Calu3 (cell line): ENCODE measurements around the gene CD34. TPM values are rescaled to one million over a fixed set of nuclear protein-coding genes. Genes with fewer than 3 reads are reported as not detected.

Source experiments
- BruUV-seq: library from RNA; stranded (reverse); fragments of 400-500 nt; replicated peaks from 2 replicates; lab custom pipeline; 2021; lab: Mats Ljungman, UMichigan
- CTCF ChIA-PET: fragments of 300-600 bp; sonication (Branson Sonifier 250); formaldehyde crosslinking; loops from one replicate; lab custom pipeline; 2022; ENCODE audit warnings: antibody characterized with exemption; lab: Charles Lee
- DNase-seq: peaks from one replicate; pipeline ENCODE4 v3.0.0; 2022
- H3K27ac Mint-ChIP-seq: one replicate; pipeline ENCODE4 v1.8.0; 2022; ENCODE audit warnings: mixed read lengths; ENCODE audit not compliant: unreplicated experiment
- H3K27me3 Mint-ChIP-seq: one replicate; pipeline ENCODE4 v1.8.0; 2022; ENCODE audit warnings: mixed read lengths; ENCODE audit not compliant: unreplicated experiment
- H3K36me3 Mint-ChIP-seq: one replicate; pipeline ENCODE4 v1.8.0; 2022; ENCODE audit warnings: mild to moderate bottlenecking, moderate library complexity, mixed read lengths; ENCODE audit not compliant: insufficient read depth, unreplicated experiment
- H3K4me1 Mint-ChIP-seq: one replicate; pipeline ENCODE4 v1.8.0; 2022; ENCODE audit warnings: mild to moderate bottlenecking, low read depth, mixed read lengths; ENCODE audit not compliant: unreplicated experiment
- H3K4me3 Mint-ChIP-seq: one replicate; pipeline ENCODE4 v1.8.0; 2022; ENCODE audit warnings: mild to moderate bottlenecking, low read depth, moderate library complexity, mixed read lengths; ENCODE audit not compliant: unreplicated experiment
- H3K9me3 Mint-ChIP-seq: one replicate; pipeline ENCODE4 v1.8.0; 2022; ENCODE audit warnings: low read depth, mixed read lengths; ENCODE audit not compliant: unreplicated experiment
- CTCF ChIP-seq: fragments of 200-600 bp; IDR thresholded peaks from one replicate; pipeline ENCODE4 v1.8.0; 2022; ENCODE audit warnings: antibody characterized with exemption; ENCODE audit not compliant: unreplicated experiment
- intact Hi-C: fragments of 100-400 bp; cut with micrococcal nuclease; formaldehyde crosslinking; loops from one replicate; pipeline ENCODE4 v1.10.0; 2022; ENCODE audit not compliant: unreplicated experiment
- total RNA-seq: library from RNA; stranded (reverse); gene quantifications from 2 replicates; pipeline ENCODE4 v1.2.3, GENCODE V29; 2022

Gene CD34
- total RNA-seq, 1 experiment from 2014 or later: 0.24 TPM

DNA sequence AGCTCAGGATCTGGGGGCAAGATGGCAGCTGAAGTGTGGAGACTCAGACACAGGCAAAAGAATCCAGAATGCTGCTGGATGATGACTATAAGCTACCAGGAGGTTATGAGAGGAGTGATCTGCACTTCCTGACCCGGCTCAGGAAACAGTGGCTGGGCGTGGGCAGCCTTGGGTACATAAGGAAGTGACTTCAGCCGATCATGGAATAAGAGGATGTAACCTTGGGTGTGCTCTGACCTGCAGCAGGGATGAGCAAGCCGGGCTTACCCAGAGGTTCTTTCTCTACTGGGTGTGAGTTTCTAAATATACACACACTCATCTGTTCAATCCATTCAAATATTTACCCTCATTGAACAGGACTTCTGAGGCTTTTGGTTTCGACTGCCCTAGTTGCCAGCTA is 62.7 kb downstream of the CD34 start:
- BruUV-seq: no TSS peak
- Mint-ChIP-seq H3K27ac (peak overlapping the region; percentile 62), H3K4me1 (peaks cover 19% of the 10 kb centered on the region), H3K9me3 (no peaks in the 10 kb centered on the region), H3K4me3 (no peak overlapping the region), H3K36me3 (peaks cover 12% of the 10 kb centered on the region), H3K27me3 (no peaks in the 10 kb centered on the region)
- no peak for TF ChIP-seq CTCF
- CTCF ChIA-PET: interaction anchor here (1.4 kb wide), 1 partner anchor 25 kb away, joined by 4 read pairs; no protein-coding TSS in a partner anchor
- intact Hi-C loops: no loop called here
- DNase-seq: peak; percentile 64

- H3K4me3 Mint-ChIP-seq: no peak overlapping the region
- H3K27me3 Mint-ChIP-seq: no peaks in the 10 kb centered on the region
- H3K36me3 Mint-ChIP-seq: peaks cover 12% of the 10 kb centered on the region
- no peak for TF ChIP-seq CTCF
- intact Hi-C loops: no loop called here
- CTCF ChIA-PET: no interaction called here
- no TSS peak for BruUV-seq
- DNase-seq: no peak
- no peaks in the 10 kb centered on the region for H3K9me3 Mint-ChIP-seq
- H3K27ac Mint-ChIP-seq: no peak overlapping the region
- peaks cover 19% of the 10 kb centered on the region for H3K4me1 Mint-ChIP-seq
Measured at GRCh38 chr1:207847116-207847515, 63.8 kb downstream of the CD34 start.

GRCh38 chr1:207845109-207845508 is 65.8 kb downstream of the CD34 start:
- intact Hi-C loops: no loop called here
- Mint-ChIP-seq H3K36me3 (peaks cover 12% of the 10 kb centered on the region), H3K9me3 (no peaks in the 10 kb centered on the region), H3K4me3 (no peak overlapping the region), H3K4me1 (peaks cover 19% of the 10 kb centered on the region), H3K27me3 (no peaks in the 10 kb centered on the region), H3K27ac (no peak overlapping the region)
- no peak for TF ChIP-seq CTCF
- CTCF ChIA-PET: interaction anchor here (1.0 kb wide), 1 partner anchor 21 kb away, joined by 5 read pairs; no protein-coding TSS in a partner anchor
- no peak for DNase-seq
- no TSS peak for BruUV-seq

- peaks cover 12% of the 10 kb centered on the region for H3K36me3 Mint-ChIP-seq
- DNase-seq: no peak
- H3K27me3 Mint-ChIP-seq: no peaks in the 10 kb centered on the region
- TF ChIP-seq CTCF: no peak
- CTCF ChIA-PET: interaction anchor here (1.0 kb wide), 1 partner anchor 20 kb away, joined by 5 read pairs; no protein-coding TSS in a partner anchor
- H3K27ac Mint-ChIP-seq: no peak overlapping the region
- BruUV-seq: no TSS peak
- no peak overlapping the region for H3K4me3 Mint-ChIP-seq
- no peaks in the 10 kb centered on the region for H3K9me3 Mint-ChIP-seq
- intact Hi-C loops: no loop called here
- H3K4me1 Mint-ChIP-seq: peaks cover 19% of the 10 kb centered on the region
Measured at GRCh38 chr1:207844371-207844770, 66.6 kb downstream of the CD34 start.
